CD4-positive, alpha-beta T cell treated with Interleukin-2 at 100 ng/mL for 4 hours (primary cell): ENCODE measurements around the gene TTC8.
A peak's percentile ranks its signal among the peaks of the same experiment; 100 is the strongest.
"Not testable (repeated sequence)": the region's sequence is repeated elsewhere in the genome, so short reads cannot be mapped to it uniquely, and the experiment has no call there.

Experiments used
- DNase-seq: peaks from one replicate; pipeline ENCODE4 v3.0.0-alpha.2; 2020; ENCODE audit warnings: low spot score

TTC8 gene

GRCh38 chr14:88824314-88825077 is at the start of gene TTC8:
Gene TTC8 (plus strand): TSS chr14:88824651. CDS start chr14:88824708, 57 bp downstream.
- peak; percentile 83 for DNase-seq

GRCh38 chr14:88775532-88775931 is 48.9 kb upstream of the TTC8 start:
- DNase-seq, result no peak

GRCh38 chr14:88785911-88786310 is 38.5 kb upstream of the TTC8 start:
- DNase-seq, result no peak

DNA sequence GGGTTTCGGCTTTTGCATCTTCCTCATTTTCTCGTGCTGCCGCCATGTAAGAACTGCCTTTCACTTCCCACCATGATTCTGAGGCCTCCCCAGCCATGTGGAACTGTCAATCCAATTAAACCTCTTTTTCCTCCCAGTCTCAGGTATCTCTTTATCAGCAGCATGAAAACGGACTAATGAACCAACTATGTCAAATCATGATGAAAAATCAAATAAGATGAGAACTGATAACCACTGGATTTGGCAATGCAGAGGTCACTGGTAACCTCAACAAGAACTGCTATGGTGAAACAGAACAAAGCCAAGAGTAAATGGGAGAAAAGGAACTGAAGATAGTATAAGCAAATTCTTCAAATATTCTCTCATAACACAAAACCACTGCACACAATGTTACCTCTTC is 37.7 kb upstream of the TTC8 start:
- DNase-seq, result no peak

DNA sequence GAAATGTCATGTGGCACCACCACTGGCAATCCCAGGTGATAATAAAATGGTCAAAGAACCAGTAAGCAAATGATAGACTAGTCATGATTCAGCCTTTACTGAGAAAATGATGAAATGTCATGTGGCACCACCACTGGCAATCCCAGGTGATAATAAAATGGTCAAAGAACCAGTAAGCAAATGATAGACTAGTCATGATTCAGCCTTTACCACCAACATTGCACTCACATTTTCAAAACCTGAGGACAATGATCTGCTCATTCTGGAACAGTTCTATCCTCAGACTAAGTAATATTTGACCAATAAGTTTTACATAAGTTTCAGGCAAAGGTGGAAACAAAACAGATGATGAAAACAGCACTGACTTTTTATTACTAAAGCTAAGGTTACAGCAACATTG is 34.9 kb upstream of the TTC8 start:
- DNase-seq, result not testable (repeated sequence)

DNA sequence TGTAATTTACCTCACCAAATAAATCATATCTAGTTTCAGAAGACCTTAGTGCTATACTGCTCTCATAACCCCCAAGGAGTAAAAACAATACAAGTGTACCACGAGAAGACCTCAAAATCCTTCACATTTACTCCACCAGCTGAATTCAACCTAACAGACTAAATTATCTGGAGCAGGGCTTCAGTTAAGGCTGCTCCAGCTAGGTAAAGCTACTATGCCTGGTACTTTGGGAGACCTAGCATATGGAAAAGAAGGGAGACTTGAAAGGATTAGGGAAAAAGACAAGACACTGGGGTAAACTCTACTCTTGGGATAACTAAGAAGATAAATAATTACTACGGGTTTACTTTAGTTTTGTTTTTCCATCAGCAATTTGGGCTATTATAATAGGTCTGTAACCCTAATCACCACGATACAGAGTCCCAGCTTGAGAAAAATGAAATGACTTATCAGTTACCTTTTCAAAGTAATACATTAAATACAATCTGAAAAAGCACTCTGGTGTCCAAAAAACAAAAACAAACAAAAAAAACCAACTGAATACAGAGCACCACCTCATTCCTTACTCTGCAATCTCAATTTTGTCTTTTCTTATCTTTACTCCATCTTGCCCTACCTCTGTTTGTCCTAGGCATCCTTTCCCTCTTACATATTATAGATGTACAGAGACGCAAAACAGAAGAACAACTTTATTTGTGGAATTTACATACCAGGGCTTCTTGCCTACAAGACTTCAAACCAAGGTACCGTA is 33.8 kb upstream of the TTC8 start:
- no peak for DNase-seq

- no peak for DNase-seq
Observed at GRCh38 chr14:88791252-88791621, 33.2 kb upstream of the TTC8 start.

- no peak for DNase-seq
Observed at GRCh38 chr14:88791629-88792472, 32.6 kb upstream of the TTC8 start.

DNA sequence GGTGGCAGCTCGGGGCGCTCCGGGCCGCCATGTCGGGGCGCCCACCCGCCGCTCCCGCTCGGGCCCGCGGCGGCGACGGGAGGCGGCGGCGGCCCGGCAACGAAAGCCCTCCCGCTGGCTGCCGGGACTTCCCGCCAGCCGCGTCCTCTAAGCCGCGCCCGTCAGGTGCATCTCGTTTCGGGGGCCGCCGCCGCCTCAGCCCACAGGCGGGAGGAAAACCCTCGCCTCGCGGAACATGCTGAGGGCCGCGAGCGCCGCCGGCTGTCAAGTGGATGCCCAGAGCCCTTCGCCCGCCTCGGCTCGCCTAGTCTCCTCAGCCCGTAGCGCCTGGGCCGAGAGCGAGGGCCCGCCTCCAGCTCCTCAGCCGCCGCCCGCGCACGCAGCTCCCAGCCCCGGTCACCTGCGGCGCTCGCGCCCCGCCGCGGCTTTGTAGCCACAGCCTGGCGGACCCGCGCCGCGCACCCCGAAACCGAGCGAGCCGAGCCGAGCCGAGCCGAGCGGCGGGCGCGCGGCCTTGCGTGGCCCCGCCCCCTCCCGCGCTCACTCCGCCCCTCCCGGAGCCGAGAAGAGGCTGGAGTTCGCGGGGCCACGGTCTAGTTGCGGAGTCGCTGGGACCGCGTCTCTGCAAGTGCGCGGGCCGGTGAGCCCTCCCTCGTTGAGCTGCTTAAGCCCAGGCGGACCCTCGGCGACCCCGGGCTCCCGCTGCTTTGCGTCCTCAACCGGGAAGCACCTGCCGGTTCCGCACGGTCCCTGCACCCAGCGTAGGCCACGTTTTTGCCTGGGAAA is 31.8 kb upstream of the TTC8 start, which contains the start of gene EML5:
TSS of gene EML5 (minus strand) at position 481 of the 786 bp plus-strand sequence. CDS start at position 31, 450 bp downstream.
- DNase-seq, result peak; percentile 83

GRCh38 chr14:88793259-88793625 is 31.2 kb upstream of the TTC8 start:
- DNase-seq, result no peak

- DNase-seq, result no peak
Observed at GRCh38 chr14:88798156-88798555, 26.3 kb upstream of the TTC8 start.

DNA sequence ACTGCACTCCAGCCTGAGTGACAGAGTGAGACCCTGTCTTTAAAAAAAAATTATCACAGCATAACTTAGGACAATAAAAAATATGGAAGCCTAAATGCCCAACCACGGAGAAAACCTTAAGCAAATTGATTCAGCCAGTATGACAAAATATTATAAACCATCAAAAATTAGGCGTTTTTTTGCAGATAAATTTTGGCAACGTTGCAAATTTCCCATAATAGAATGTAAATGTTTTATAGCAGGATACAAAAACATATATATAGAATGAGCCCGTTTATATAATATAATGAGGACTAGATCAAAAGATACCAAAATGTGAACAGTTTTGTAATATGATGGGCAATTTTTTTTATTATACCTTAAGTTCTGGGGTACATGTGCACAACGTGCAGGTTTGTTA is 24.9 kb upstream of the TTC8 start:
- DNase-seq, result no peak

GRCh38 chr14:88802596-88802995 is 21.9 kb upstream of the TTC8 start:
- DNase-seq, result no peak

DNA sequence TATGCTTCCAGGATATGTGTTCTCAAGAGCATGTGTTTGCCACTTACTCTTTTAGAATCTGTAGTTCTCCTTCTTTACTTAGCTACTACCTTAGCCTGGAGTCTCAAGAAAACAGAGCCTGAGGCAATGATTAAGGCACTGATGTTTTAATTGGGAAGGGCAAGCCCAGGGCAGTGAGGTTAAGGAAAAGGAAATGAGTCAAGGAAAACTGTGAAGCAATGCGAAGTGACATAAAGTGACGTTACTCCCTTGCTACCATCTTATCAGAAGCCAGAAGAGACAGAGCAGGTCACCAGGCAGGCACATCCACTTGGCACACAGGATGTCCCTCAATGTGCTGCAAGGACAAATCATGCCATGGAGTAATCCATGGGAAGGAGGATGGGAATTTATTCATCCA is 20.4 kb upstream of the TTC8 start:
- DNase-seq, result no peak

DNA sequence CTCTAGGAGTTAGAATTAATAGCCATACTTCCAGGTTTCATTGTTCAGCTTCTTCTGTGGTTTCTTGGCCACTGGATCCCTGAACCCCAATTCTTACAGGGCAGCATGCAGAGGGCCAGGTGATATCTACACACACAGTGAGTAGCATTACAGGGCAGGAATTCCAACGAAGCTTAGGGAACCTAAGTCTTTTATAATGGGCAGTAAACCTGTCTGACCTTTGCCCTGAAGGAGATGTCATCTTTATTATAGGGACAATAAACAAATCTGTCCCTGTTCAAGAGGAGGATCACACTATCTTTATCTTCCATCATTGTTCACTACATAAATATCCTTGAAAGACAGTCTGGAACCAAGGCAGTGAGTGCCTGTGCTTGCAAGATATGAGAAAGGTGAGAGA is 20.0 kb upstream of the TTC8 start:
- DNase-seq, result no peak

- DNase-seq, result no peak
Observed at GRCh38 chr14:88808359-88808758, 16.1 kb upstream of the TTC8 start.

GRCh38 chr14:88815980-88816379 is 8.5 kb upstream of the TTC8 start:
- no peak for DNase-seq

DNA sequence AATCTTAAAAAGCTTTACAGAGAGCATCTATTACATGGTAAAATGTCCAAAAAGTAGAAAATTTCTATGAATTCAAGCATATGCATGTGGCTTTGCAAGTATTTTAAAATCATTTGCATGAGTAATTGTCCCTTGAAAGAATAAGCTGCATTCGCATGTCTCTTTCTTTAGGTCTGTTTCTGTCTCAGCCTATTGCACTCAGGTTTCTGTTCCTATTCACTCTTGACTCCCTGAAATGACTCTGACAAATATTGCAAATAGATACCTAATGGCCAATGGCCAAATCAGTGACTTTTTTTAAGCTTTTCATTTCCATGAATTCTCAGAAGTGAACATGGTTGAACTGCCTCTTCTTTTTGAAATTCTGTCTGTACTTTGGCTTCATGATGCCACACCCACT is 6.4 kb upstream of the TTC8 start:
- no peak for DNase-seq

- not testable (repeated sequence) for DNase-seq
Observed at GRCh38 chr14:88819674-88820073, 4.8 kb upstream of the TTC8 start.

GRCh38 chr14:88821378-88821777 is 3.1 kb upstream of the TTC8 start:
- DNase-seq, result no peak

DNA sequence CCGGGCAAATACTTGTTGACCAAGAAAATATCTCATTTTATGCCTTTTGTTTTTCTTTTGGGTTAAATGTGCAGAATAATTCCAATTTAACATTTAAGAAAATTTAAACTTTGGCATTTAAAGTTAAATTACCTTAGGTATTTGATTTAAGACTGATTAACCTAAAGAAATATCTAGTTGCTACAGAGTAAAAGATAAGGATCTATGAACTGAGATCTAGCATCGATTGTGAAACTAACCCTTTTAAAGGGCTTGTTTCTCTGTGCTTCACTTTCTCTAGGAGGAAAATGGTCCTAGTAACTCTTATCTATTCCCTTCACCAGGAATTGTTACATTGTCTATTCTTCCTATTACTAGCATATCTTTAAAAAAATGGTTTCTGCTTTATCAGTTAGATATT is 2.6 kb upstream of the TTC8 start:
- DNase-seq, result no peak

- DNase-seq, result no peak
Observed at GRCh38 chr14:88823968-88824313, 510 bp upstream of the TTC8 start.
